DMS114 treated with DMSO at 0.1 percent for 48 hours (cell line): ENCODE measurements around the gene PRR5L.

ENCODE experiments used
- DNase-seq: peaks from one replicate; lab custom pipeline; 2025; ENCODE audit not compliant: unreplicated experiment; lab: John Stamatoyannopoulos, UW

The PRR5L gene

DNA sequence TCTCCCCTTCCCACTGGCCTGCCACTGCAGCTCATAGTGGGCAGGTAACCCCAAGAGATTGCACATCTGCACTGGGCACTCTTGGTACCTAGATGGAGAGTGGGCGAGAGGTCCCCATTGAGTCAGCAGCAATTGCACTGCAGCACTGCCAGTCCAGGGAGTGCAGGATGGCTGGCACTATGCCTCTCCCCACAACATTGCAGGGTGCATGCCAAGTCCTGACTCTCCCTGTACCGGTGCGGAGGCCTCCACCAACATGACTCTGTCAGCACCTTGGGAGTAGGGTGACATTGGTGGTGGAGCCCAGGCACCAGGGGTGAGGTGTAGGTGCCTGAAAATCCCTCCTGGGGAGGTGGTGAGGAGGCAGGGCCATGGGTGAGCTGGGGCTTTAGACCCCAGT is 131.8 kb downstream of the PRR5L start:
- DNase-seq = no peak

DNA sequence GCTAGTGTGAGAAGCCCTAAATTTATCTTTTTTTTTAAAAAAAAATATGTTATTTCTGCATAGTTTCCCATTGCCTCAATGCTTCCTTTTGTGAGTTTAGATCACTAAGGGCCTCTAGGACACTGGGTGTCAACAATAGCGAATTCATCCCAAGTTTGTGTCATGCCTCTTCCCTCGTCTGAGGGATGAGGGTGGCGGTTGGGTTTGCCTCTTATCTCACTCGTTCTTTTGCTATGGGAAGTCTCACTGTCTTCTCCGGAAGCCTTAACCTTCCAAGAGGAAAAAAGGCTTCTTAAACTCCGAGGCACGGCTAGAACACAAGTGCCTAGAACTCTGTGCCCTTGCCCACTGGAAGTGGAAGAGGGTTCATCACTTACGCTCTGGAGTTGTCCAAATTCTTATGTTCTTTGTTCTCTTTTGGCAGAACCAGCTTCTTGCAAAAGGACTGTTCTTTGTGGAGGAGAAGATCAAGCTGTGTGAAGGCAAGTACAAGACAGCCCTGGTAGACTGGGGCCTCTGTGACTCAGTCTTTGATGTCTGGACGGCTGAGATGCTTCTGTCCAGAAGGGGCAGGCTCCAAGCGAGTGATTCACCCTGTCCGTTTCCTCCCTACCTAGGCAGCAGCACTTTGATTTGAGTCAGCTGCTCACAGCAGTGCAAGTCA is 135.5 kb downstream of the PRR5L start:
- DNase-seq = no peak

DNA sequence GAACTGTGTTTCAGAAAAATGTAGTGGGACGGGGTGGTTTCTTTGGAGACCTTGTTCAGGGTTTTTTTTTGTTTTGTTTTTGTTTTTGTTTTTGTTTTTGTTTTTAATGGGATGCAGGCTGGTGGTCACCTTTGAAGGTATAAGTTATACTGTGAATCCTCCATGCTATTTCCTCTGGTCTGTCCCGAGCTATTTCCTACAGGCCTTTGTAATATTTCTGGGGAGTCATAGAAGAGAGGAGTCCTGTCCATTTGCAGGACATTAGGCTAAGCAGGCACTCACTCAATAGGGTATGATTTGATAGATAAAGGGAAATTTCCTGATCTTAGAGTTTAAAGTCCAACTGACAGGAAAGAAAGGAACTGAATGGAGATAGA is 136.0 kb downstream of the PRR5L start:
- DNase-seq = no peak

DNA sequence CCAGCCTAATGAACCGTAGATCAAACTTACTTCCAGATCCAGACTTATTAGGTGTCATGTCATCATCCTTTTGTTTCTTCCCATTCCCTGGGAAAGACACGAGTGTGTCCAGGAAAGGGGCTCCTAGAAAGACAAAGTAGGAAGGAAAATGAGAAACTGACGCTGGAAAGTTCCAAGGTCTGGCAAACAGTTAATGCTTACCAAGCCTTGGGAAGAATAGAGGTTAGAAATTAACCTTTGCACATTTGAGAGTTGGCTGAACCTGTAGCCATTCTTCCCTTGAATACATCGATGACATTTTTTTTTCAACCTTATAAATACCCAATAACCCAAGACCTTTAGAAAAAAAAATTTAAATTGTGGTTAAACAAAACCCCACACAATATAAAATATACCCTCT is 136.7 kb downstream of the PRR5L start:
- DNase-seq = no peak

DNA sequence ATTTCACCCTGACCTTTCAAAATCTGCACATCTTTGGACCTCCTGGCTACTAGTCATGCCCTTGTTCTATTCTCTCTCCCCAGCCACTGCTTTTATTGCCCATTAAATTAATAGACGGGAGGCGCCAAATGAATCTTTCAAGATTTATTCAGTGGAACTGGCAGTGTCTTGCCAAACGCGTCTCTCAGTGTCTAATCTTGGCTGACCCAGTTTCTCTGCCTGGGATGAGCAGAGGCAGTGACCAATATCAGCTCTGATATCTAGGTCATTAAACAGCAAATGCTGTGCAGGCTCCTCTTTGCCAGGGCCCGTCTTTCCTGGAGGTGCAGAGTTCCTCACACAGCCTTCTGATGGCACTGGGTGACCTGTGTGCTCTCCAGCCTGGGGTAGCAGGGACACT is 140.0 kb downstream of the PRR5L start:
- DNase-seq = no peak

DNA sequence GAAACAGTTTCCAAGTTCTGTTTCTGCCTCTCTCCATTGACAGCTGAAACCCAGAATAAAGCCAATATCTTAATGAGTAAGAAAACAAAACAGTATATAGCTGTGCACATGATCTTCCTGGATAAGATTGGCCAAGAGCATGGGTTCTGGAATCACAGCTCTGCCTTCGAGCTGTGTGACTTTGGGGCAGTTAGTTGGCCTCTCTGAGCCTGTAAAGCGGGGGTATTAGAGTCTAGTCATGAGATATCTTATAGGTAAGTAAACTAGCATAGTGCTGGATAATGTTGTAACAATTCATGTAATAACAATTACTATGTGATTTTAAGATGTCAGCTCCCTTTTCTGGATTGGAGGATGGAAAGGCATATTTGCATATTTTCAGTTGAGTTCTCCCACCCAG is 140.5 kb downstream of the PRR5L start:
- DNase-seq = no peak

DNA sequence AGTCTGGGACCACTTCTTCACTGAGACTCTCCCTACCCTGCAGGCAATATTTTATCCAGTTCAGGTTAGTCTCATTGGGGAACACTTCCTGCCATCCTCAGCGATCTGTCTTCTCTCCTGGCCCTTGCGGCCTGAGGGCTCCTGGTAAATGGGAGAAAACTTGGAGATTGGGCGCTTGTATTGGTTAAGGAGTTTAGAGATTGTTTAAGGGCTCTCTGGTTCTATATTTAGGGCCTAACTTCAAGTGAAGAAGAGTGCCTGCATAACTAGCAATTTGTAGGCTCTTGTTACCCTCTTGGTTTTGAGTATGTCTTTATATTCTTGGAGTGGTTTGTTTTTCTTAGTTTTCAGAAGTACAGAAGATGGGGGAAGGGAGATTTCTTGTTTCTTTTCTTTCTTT is 141.3 kb downstream of the PRR5L start:
- DNase-seq = no peak

DNA sequence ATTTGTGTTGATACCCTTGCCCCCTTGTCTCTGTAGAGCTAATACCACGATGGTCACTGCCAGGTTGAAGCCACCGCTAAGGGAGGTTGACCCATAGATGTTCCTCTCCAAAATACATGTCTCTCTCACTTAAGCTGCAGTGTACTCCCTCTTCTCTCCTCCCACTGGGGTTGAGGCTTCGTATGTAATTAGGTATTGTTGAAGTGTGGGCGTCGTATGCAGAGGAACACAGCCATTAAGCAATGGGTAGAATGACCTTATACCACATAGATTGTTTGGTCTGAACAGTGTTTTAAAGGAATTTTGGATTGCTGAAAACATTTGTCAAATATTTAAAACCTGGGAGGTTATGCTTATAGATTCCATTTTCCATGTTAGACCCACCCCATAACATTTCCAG is 142.0 kb downstream of the PRR5L start:
- DNase-seq = no peak

DNA sequence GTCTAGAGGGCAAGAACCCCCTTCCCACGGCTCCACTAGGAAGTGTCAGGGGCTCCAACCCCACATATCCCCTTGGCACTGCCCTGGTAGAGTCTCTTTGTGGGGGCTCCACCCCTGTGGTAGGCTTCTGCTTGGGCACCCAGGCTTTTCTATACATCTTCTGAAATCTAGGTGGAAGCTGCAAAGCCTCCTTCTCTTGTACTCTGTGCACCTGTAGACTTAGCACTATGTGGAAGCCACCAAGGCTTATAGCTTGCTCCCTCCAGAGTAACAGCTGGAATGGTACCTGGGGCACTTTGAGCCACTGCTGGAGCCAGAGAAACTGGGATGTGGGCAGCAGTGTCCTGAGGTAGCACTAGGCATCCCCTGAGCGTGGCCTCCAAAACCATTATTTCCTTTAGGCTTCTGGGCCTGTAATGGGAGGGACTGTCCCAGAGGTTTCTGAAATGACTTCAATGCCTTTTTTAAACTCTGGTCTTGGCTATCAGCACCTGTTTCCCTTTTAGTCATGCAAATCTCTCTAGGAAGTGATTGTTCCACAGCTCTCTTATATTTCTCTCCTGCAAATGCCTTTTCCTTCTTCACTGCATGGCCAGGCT is 145.6 kb downstream of the PRR5L start:
- DNase-seq = no peak

DNA sequence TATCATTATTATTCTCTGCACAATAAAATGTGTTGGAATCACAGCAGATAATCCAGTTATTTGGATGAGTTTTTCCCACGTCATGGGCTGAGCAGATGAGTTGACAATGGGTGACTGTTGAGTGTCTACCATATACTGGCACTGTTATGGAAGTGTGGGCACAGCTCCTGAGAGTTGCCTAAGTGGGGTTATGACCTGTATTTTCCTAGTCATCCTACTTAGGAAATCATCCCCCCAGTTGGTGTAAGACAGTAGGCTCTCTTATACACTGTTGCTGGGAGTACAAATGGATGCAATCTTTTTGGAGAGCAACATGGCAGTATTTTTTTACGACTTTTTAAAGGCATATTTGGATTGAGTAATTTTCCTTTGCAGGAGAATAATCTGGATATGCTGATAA is 147.6 kb downstream of the PRR5L start:
- DNase-seq = no peak

DNA sequence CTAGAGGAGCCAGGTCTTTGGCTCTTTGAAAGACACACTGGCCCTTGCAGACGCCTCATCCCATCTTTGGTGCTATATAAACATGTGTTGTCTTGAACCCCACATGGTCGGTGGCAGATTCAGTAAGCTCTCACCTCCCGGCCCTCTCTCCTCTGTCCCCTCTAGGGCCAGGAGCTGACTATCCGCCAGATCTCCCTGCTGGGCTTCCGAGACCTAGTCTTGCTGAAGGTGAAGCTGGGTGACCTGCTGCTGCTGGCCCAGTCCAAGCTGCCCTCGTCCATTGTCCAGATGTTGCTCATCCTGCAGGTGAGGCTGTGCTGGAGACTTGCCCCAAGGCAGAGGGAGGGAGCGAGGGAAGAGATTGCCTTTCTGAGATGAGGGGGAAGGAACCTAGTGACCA is 150.0 kb downstream of the PRR5L start:
- DNase-seq = no peak

DNA sequence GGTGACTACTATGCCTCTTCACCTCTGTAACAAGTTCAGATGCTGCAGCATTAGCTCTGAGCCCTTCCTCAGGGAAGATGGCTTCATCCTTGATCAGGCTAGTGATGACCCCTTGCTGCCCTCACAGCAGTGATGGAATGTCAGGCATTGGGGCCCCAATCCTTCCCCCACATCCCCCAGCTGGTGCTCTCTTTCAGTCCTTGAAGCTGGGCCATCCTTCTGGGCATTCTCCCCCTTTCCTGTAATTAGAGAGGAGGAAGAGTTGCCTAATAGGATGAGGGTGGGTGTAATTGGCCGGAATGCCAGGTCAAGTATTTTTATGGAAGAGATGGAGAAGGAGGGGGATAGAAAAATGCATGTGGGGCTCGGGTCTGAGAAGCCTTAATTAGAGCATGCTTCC is 151.4 kb downstream of the PRR5L start:
- no peak for DNase-seq

DNA sequence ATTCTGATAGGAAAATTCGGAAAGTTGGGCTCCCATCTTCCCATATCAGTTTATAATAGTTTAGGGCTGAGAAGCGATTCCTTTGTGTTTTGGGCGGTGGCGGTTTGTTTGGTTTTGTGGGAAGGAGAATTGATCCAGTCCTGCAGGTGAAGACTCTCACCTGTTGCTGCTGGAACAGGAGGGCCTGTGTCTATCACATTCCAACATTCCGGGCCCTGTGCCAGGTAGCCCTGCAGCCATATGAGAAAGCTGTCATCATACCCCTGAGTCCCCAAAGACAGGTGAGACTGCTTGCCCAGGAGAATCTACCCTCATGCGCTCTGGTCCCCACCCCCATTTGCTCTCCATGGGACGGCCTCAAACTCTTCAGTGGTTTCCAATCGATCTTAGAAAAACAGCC is 151.9 kb downstream of the PRR5L start:
- no peak for DNase-seq

DNA sequence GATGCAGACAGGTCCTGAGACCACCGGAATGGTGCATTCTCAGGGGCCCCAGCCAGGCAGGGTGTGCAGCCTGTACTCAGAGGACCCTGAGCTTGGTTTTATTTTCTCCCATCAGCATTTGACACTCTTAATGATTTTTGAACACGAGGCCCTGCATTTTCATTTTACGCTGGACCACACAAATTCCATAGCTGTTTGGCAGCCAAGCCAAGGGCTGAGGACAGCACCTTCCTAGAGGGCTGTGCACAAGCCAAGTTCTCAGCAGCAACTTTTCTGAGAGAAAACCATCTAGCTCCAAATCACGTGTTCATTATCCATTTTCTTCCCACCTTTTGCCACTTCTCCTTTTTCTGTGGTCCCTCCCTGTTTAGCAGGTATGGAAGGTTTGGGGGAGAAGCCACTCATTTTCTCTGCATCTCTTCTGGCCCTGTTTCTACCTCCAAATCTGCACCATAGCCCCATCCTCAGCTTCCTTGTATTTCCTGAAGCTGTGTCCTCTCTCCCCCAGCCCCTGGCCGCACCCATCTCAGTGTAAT is 153.5 kb downstream of the PRR5L start:
- no peak for DNase-seq

DNA sequence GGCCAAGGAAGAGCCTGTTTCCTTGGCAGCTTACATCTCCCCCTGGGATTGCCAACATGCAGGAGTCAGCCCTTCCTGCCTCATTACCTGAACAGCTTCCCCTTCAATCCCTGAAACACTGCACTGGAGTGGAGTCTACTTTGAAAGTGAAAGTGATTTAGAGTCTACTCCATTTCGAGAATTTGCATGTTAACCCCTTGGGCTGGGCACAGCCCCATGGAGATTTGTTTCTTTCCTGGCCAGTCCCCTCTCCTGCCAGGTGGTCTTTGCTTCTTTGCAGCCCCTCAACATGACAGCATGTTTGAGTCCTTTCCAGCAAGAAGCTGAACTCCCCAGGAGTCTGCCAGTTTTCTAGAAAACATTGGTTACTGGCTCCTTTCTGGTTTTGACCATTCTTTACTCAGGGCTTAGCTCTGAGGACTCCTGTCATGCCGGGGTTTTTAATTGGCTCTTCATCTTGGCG is 154.1 kb downstream of the PRR5L start:
- no peak for DNase-seq

DNA sequence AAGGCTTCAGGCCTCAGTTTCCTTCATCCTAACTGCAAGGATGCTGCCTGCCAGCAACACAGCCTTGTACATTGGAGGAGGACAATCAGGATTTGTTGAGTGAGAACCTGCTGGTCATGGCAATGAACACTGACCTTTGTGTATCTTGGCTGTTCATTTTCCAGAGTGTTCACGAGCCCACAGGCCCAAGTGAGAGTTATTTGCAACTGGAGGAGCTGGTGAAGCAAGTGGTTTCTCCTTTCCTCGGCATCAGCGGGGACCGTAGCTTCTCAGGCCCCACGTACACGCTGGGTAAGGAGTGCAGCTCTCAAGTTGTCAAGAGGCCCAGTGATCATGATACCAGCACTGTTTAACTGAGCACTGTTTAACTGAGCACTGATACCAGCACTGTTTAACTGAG is 155.0 kb downstream of the PRR5L start:
- DNase-seq = no peak

DNA sequence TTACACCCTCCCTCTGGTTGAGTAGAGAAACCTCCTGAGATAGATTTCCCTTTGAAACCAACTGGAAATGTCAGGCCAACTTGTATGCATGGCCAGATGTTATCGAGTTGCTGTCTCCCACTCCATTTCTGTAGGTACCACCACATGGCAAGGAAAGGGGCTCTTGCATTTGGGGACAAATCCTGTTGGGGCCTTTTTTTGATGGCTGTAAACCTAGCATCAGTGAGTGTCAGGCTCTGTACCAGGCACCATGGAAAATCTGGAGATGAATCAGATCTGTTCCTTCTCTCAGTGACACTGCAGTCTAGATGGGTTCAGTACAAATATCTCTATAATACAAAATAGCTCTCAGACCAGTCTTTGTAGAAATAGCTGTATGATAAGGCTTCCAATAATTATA is 155.6 kb downstream of the PRR5L start:
- no peak for DNase-seq

DNA sequence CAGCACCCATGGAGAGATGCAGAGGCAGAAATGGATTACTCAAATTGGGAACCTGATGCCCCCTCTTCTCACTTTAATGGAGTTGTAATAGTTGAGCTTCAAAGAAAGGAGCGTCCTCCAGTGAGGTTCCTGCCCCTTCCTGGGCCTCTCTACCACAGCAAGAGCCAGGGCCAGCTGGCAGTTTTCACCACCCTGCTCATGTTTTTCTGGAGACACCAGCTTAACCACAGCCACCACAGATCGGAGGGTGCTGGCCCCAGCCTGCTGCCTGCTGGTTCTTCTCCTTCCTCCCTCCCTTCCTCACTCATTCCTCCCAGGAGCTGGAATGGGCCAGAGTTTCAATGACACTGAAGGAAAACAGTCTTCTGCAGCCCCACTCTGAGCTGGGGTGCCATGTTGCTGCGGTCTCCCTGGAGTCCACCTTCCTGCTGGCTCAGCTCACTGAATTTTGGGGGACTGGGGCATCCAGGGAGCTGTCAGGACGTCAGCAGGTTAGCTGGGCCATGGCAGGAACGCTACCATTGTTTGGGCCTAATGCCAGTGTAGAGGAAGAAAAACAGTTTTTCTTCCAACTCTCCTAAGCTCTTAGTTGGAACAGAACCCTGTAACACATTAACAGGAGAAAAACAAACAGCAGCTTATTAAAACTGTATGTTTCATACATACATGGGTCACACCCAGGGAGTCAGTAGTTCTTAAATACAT is 156.3 kb downstream of the PRR5L start:
- DNase-seq = no peak

DNA sequence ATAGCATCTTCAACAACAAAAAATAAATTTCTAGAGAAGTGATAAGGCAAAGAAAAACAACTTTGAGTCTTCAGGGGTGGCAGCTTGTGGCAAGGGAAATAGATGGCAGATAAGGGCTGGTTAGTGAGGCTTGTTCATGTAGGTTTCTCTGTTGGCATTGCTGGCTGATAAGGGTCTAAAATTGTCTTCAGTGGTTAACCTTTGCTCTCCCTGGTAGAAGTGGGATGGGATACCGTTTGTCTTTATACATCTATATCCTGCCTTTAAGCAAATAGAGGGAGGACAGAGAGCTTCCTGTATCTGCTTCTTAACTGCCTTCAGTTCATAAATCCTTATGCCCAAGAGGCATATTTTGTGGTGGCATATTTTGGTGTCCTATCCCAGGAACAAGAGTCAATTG is 156.9 kb downstream of the PRR5L start:
- DNase-seq = no peak

DNA sequence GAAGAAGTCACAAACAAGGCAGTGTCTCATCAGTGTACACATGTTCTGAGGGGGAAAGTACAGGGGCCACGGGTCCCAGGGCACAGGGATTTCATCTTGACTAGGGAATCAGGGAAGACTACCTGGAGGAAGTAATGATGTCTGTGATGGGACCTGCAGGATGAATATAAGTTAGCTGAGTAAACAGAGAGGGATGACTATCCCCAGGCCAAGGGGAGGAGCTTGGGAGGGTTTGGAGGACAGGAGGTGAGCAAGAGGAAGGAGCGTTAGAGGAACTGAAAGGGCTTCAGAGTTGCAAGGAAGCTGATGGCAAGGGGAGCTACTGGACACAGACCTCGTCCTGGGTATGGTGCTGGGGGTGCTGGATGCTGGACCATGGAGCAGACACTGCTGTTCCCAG is 157.6 kb downstream of the PRR5L start:
- no peak for DNase-seq

DNA sequence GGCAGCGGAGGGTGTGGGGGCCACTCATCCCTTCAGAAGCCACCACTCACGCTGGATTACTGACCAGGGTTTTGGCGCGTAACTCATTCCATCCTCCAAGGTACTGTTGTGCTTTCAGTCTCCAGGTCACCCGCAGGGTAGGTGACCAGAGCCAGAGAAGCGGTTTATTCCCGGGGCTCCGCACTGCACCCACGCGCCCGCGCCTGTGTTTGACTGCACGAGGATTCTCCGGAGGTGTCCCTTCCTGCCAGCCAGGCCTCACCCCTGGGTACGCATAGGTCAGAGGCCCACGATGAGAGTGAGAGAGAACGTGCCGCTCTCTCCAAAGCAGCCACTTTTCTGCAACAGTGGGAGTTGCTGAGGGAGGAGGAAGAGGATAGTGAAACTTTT is 158.5 kb downstream of the PRR5L start:
- no peak for DNase-seq

DNA sequence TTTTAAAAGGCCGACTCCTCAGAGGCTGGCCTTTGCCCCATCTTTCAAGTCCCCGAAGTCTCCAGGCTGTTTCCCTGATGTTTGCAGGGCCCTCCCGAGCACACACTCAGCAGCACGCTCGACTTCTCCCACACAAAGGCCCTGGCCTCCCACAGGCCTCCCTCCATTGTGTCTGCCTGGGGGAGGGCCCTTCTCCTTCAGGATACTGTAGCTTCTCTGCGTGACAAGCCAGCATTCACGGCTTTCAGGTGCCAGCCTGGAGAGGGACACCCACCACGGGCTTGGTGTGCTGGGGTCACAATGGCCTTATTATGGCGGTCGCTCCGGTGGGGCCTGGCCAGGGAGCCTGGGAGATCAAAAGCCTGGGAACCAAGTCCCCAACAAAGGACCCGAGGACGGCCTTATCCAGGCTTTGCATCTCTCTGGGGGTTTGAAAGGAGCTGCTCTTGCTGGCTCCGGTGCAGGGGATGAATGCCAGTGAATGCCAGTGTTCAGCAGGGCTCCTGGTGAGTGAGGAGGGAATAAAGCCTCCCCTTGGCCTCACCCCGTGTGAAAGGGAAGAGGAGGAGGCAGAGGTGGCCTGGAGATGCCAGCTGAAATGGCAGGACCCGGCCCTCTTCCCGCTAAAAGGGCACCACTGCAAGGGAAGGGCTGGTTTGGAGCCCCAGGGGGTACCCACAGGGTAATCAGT is 159.0 kb downstream of the PRR5L start:
- no peak for DNase-seq
